GM12878 (cell line): ENCODE data around the gene DCTN4. TPM values are rescaled to one million over a fixed set of nuclear protein-coding genes. Genes with fewer than 3 reads are reported as not detected.
A peak's percentile ranks its signal among the peaks of the same experiment; 100 is the strongest.

ENCODE experiments used
- BCL11A ChIP-seq: IDR thresholded peaks from 2 replicates; pipeline ENCODE4 v1.6.1; 2011; ENCODE audit warnings: low read depth, low read length
- DPF2 ChIP-seq: fragments of 450-650 bp; IDR thresholded peaks from 2 replicates; pipeline ENCODE4 v1.6.1; 2017; ENCODE audit warnings: mild to moderate bottlenecking
- LARP7 ChIP-seq: fragments of 450-650 bp; IDR thresholded peaks from 2 replicates; pipeline ENCODE4 v1.6.1; 2017; ENCODE audit warnings: mild to moderate bottlenecking
- POLR2AphosphoS2 ChIP-seq: IDR thresholded peaks from 2 replicates; pipeline ENCODE4 v1.6.1; 2011; ENCODE audit warnings: low read depth, mild to moderate bottlenecking, low read length, improper control_type of control experiment, moderate library complexity
- SMARCA5 ChIP-seq: fragments of 450-650 bp; IDR thresholded peaks from 2 replicates; pipeline ENCODE4 v1.6.1; 2017; ENCODE audit warnings: mild to moderate bottlenecking
- SPI1 ChIP-seq: IDR thresholded peaks from 2 replicates; pipeline ENCODE4 v1.6.1; 2011; ENCODE audit warnings: low read depth, mild to moderate bottlenecking, low read length, moderate library complexity, borderline replicate concordance; ENCODE audit not compliant: insufficient read depth
- YY1 ChIP-seq: IDR thresholded peaks from 2 replicates; pipeline ENCODE4 v1.6.1; 2011; ENCODE audit warnings: low read depth, mild to moderate bottlenecking, low read length
- ZNF274 ChIP-seq: IDR thresholded peaks from one replicate; pipeline ENCODE4 v1.8.0; 2011; ENCODE audit not compliant: insufficient read length, insufficient read depth
- polyA plus RNA-seq, 11 experiments: library from polyadenylated mRNA; depleted of rRNA in 4 of 11; unstranded in 6 of 11; stranded (reverse) in 5 of 11; fragments of >200 nt; fragmentation: Nextera tagmentation in 4 of 11; fragmentation: Illumina TruSeq in 1 of 11; extraction: Ambion mirVana in 4 of 11; extraction: Trizol in 1 of 11; gene quantifications; 1 replicate in 1 of 11; 2 replicates in 10 of 11; pipeline versions ENCODE4 v1.2.1 to v1.2.3, GENCODE V29; 2011 to 2016; ENCODE audit warnings: inconsistent platforms in 2 of 11, missing spikeins in 2 of 11, low read depth in 1 of 11
- total RNA-seq, 4 experiments: library from RNA; depleted of rRNA in 3 of 4; stranded (reverse); fragments of >200 nt in 3 of 4; fragmentation: Illumina TruSeq in 1 of 4; extraction: Trizol in 1 of 4; gene quantifications; 2 replicates each; pipeline versions ENCODE4 v1.2.1 to v1.2.3, GENCODE V29; 2013 to 2021
- TF ChIP-seq, protein P1 (sequence below): IDR thresholded peaks from 2 replicates; pipeline ENCODE4 v1.6.1; 2012; ENCODE audit warnings: mild to moderate bottlenecking, low read depth, low read length
- TF ChIP-seq, protein P2 (sequence below): IDR thresholded peaks from 2 replicates; pipeline ENCODE4 v1.6.1; 2012; ENCODE audit warnings: low read depth, low read length, improper control_type of control experiment

The DCTN4 gene
- total and polyA plus RNA-seq, 10 of the 15 experiments (the other 5 are each of a cell fraction or from before 2014, with no cell fraction given) = 7.6 to 27.8 (median 18.0) TPM

GRCh38 chr5:150734579-150735384 lies 24.0 kb downstream of the DCTN4 start (continued):
- TF ChIP-seq, protein P1, sequence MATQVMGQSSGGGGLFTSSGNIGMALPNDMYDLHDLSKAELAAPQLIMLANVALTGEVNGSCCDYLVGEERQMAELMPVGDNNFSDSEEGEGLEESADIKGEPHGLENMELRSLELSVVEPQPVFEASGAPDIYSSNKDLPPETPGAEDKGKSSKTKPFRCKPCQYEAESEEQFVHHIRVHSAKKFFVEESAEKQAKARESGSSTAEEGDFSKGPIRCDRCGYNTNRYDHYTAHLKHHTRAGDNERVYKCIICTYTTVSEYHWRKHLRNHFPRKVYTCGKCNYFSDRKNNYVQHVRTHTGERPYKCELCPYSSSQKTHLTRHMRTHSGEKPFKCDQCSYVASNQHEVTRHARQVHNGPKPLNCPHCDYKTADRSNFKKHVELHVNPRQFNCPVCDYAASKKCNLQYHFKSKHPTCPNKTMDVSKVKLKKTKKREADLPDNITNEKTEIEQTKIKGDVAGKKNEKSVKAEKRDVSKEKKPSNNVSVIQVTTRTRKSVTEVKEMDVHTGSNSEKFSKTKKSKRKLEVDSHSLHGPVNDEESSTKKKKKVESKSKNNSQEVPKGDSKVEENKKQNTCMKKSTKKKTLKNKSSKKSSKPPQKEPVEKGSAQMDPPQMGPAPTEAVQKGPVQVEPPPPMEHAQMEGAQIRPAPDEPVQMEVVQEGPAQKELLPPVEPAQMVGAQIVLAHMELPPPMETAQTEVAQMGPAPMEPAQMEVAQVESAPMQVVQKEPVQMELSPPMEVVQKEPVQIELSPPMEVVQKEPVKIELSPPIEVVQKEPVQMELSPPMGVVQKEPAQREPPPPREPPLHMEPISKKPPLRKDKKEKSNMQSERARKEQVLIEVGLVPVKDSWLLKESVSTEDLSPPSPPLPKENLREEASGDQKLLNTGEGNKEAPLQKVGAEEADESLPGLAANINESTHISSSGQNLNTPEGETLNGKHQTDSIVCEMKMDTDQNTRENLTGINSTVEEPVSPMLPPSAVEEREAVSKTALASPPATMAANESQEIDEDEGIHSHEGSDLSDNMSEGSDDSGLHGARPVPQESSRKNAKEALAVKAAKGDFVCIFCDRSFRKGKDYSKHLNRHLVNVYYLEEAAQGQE = no peak
- TF ChIP-seq LARP7 (no peak), BCL11A (no peak), POLR2AphosphoS2 (no peak), SMARCA5 (no peak), SPI1 (peak; percentile 55; the same call in 1 of the 2 replicates), YY1 (peak; percentile 53; the same call in 1 of the 2 replicates), ZNF274 (no peak), DPF2 (peak; percentile 47; the same call in 1 of the 2 replicates)
- TF ChIP-seq, protein P2, sequence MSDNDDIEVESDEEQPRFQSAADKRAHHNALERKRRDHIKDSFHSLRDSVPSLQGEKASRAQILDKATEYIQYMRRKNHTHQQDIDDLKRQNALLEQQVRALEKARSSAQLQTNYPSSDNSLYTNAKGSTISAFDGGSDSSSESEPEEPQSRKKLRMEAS = no peak
